Parathyroid adenoma (tissue), 2 donors: ENCODE data around the gene PRRX2.

Source experiments
- H2AFZ ChIP-seq: fragments of 300-600 bp; sonication (generic); one replicate; pipeline ENCODE4 v1.7.0; 2017; ENCODE audit warnings: antibody characterized with exemption, mild to moderate bottlenecking
- H3K27ac ChIP-seq: fragments of 300-600 bp; sonication (generic); one replicate; pipeline ENCODE4 v1.7.0; 2017
- H3K27me3 ChIP-seq: fragments of 300-600 bp; sonication (generic); one replicate; pipeline ENCODE4 v1.7.0; 2017; ENCODE audit warnings: low read length; ENCODE audit not compliant: control insufficient read depth, insufficient read depth
- H3K36me3 ChIP-seq: fragments of 300-600 bp; sonication (generic); one replicate; pipeline ENCODE4 v1.7.0; 2017; ENCODE audit warnings: low read length; ENCODE audit not compliant: control insufficient read depth, insufficient read depth
- H3K4me1 ChIP-seq: fragments of 300-600 bp; sonication (generic); one replicate; pipeline ENCODE4 v1.7.0; 2017; ENCODE audit warnings: control low read depth
- H3K4me2 ChIP-seq: fragments of 300-600 bp; sonication (generic); one replicate; pipeline ENCODE4 v1.7.0; 2017; ENCODE audit warnings: low read length
- H3K4me3 ChIP-seq: fragments of 300-600 bp; sonication (generic); one replicate; pipeline ENCODE4 v1.7.0; 2017; ENCODE audit warnings: low read depth, low read length
- H3K79me2 ChIP-seq: fragments of 300-600 bp; sonication (generic); one replicate; pipeline ENCODE4 v1.7.0; 2017; ENCODE audit warnings: control low read depth
- H3K9ac ChIP-seq: fragments of 300-600 bp; sonication (generic); one replicate; pipeline ENCODE4 v1.7.0; 2017; ENCODE audit warnings: mild to moderate bottlenecking
- H3K9me3 ChIP-seq: fragments of 300-600 bp; sonication (generic); one replicate; pipeline ENCODE4 v1.7.0; 2017; ENCODE audit warnings: low read length; ENCODE audit not compliant: control insufficient read depth
- TF ChIP-seq, protein P1 (sequence below): fragments of 300-600 bp; sonication (generic); IDR thresholded peaks from one replicate; pipeline ENCODE4 v1.7.0; 2017; ENCODE audit warnings: antibody characterized with exemption, mild to moderate bottlenecking
- donor health status: primary hyperparathyroidism.

The PRRX2 gene

DNA sequence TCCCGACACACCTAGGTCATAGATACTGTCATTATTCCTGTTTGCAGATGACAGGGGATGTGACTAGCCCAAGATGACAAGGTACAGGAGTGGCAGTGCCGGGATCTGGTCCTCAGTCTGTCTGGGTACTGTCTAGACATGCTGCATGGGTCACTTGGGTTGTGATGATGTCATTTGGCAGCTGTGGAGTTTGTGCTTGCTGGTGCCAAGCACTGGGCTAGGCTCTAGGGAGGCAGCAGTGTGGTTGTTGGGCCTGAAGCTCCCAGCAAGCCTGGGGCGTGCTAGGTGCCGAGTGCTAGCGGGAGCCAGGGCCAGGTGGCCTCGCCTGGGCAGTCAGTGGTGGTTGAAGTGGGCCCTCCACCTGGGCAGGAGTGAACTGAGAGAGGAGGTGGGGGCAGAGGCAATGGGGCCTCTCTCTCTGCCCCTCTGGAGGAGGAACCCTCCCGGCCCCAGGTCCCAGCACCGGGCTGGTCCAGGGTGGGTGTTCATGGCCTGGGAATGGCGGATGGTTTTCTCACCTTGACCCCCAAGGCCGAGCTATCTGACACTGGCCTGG, 14.7 kb upstream of the PRRX2 start:
- H3K27ac ChIP-seq: no peak overlapping the region
- TF ChIP-seq, protein P1, sequence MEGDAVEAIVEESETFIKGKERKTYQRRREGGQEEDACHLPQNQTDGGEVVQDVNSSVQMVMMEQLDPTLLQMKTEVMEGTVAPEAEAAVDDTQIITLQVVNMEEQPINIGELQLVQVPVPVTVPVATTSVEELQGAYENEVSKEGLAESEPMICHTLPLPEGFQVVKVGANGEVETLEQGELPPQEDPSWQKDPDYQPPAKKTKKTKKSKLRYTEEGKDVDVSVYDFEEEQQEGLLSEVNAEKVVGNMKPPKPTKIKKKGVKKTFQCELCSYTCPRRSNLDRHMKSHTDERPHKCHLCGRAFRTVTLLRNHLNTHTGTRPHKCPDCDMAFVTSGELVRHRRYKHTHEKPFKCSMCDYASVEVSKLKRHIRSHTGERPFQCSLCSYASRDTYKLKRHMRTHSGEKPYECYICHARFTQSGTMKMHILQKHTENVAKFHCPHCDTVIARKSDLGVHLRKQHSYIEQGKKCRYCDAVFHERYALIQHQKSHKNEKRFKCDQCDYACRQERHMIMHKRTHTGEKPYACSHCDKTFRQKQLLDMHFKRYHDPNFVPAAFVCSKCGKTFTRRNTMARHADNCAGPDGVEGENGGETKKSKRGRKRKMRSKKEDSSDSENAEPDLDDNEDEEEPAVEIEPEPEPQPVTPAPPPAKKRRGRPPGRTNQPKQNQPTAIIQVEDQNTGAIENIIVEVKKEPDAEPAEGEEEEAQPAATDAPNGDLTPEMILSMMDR: no peak

DNA sequence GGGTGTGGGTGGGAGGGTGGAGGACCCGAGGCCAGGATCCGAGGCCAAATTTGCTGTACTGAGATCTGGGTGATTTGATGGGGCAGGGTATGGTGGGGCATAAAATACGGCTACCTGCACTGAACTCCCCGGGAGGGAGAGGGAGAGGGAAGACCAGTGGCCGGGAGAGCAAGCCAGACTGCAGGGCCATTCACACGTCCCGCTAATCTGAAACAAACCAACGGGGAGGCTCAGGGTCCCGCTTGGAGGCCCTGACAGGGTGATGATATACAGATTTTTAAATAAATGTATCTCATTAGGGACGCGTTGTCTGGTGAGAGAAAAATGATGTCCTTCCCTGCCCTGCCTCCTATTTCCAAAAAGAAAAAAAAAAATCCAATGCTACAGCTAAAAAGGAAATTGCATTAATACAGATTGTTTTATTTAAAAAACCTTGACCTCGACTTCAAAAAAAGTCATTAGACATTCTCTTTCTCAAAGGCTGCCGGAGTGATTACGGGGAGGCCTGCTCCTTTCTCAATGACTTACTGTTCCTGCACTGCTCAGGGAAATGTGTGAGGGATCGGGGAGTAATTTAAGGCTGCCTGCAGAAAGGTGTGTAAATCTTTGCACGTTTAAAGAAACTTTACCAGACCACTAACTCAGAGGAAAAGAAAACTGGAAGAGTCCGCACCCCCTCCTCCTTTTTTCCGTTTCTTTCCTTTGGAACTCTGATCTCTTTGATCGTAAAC, 11.5 kb upstream of the PRRX2 start:
- no peak overlapping the region for H3K4me2 ChIP-seq
- H3K4me1 ChIP-seq: no peaks in the 10 kb centered on the region
- H3K27me3 ChIP-seq: no peaks in the 10 kb centered on the region
- no peak overlapping the region for H3K9ac ChIP-seq
- H3K27ac ChIP-seq: no peak overlapping the region
- H2AFZ ChIP-seq: no peak overlapping the region
- TF ChIP-seq, protein P1: no peak
- no peaks in the 10 kb centered on the region for H3K79me2 ChIP-seq
- no peaks in the 10 kb centered on the region for H3K9me3 ChIP-seq
- H3K4me3 ChIP-seq: no peak overlapping the region
- H3K36me3 ChIP-seq: no peaks in the 10 kb centered on the region

More for the DNA sequence above, 14.7 kb upstream of the PRRX2 start:
- Histone ChIP-seq H3K27me3 (no peaks in the 10 kb centered on the region), H3K36me3 (no peaks in the 10 kb centered on the region), H3K79me2 (no peaks in the 10 kb centered on the region), H3K4me3 (no peak overlapping the region), H3K4me2 (no peak overlapping the region), H3K4me1 (no peaks in the 10 kb centered on the region), H3K9ac (no peak overlapping the region), H3K9me3 (no peaks in the 10 kb centered on the region), H2AFZ (no peak overlapping the region)

DNA sequence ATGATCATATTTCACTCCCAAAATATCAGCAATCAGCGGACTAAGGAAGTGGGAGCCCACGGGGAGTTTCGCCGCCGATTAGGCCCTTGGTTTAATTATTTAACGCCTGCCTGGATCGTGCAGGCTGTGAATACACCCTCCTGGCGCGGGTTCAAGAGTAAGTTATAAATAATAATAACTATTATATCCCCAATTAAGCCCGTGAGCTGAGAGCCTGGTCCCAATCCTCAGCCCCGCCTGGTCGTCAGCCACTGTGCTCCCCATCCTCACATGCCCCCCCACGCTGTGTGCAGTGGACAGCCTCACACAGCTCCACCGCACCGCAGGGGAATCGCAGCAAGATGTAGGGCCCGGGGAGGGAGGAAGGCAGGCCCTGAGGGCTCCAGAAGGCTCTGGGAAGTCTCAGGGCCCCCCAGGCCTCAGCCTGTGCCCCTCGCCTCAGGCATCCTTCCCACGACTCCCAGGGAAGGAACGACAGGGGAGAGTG, 10.8 kb upstream of the PRRX2 start:
- Histone ChIP-seq H3K27ac (no peak overlapping the region), H3K4me2 (no peak overlapping the region), H3K9ac (no peak overlapping the region)

DNA sequence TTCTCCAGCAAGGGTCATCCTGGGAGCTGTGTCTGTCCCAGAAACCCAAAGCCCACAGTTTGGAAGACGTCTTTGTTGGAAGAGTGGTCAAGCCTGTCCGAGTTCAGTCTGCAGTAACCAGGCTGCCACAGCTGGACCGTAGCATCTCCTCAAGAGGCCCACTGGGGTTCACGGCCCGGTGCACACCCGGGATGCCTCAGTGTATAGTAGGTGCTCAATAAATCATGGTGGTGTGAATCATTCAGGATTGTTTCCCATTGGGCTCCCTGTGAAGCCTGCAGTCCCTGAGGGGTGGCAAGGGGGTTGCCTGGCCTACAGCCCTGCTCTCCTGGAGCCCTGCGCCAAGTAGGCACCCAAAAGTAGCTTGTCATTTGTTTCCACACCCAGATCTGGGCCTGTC, 10.3 kb upstream of the PRRX2 start:
- no peaks in the 10 kb centered on the region for H3K36me3 ChIP-seq
- H3K4me1 ChIP-seq: no peaks in the 10 kb centered on the region
- no peak overlapping the region for H3K4me3 ChIP-seq
- TF ChIP-seq, protein P1: no peak
- no peaks in the 10 kb centered on the region for H3K9me3 ChIP-seq
- H3K9ac ChIP-seq: no peak overlapping the region
- no peaks in the 10 kb centered on the region for H3K79me2 ChIP-seq
- no peak overlapping the region for H3K4me2 ChIP-seq
- no peak overlapping the region for H3K27ac ChIP-seq
- no peak overlapping the region for H2AFZ ChIP-seq
- H3K27me3 ChIP-seq: no peaks in the 10 kb centered on the region

More for the DNA sequence above, 10.8 kb upstream of the PRRX2 start:
- no peaks in the 10 kb centered on the region for H3K79me2 ChIP-seq
- TF ChIP-seq, protein P1: no peak
- no peak overlapping the region for H3K4me3 ChIP-seq
- H3K36me3 ChIP-seq: no peaks in the 10 kb centered on the region
- no peaks in the 10 kb centered on the region for H3K9me3 ChIP-seq
- no peaks in the 10 kb centered on the region for H3K4me1 ChIP-seq
- no peaks in the 10 kb centered on the region for H3K27me3 ChIP-seq
- H2AFZ ChIP-seq: no peak overlapping the region
